Erythroblast (primary cell): ENCODE results near the gene APBB2.

Experiments
- GATA1 ChIP-seq: IDR thresholded peaks from 2 replicates; pipeline ENCODE4 v1.6.1; 2011; ENCODE audit warnings: low read depth, mild to moderate bottlenecking, control low read depth, low read length, moderate library complexity
- POLR2A ChIP-seq: IDR thresholded peaks from 2 replicates; pipeline ENCODE4 v1.6.1; 2011; ENCODE audit warnings: mild to moderate bottlenecking, low read length

DNA sequence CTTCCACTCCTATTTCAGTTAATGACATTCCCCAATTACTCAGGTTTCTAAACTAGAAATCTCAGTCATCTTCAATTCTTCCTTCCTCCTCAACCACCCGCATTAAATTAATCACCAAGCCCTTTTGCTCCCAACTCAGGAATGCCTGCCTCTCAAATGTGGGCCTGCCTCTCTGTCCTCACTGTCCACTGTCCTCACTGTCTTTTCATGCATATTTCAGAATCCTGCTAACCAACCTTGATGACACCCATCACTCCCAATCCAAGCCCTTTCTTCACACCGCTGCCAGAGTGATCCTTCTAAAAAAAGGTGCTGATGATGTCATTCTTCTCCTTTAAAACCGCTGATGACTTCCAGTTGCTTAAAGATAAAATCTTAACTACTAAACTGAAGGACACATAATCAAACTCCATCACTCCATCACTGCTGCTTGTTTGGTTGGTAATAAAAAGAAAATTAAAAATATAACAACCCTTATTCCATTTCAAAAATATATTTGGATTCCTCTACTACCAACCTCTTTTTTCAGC lies 5.1 kb upstream of the APBB2 start:
- TF ChIP-seq POLR2A (no peak), GATA1 (no peak)
